GM12872 (cell line): ENCODE measurements around the gene EMP1.

Experiments used
- TF ChIP-seq, protein P1 (sequence below): IDR thresholded peaks from 3 replicates; pipeline ENCODE4 v1.5.1; 2011; ENCODE audit warnings: low read depth, mild to moderate bottlenecking, low read length, moderate library complexity; ENCODE audit not compliant: insufficient read depth

Gene EMP1

GRCh38 chr12:13247596-13247995 is 51.1 kb downstream of the EMP1 start:
- TF ChIP-seq, protein P1, sequence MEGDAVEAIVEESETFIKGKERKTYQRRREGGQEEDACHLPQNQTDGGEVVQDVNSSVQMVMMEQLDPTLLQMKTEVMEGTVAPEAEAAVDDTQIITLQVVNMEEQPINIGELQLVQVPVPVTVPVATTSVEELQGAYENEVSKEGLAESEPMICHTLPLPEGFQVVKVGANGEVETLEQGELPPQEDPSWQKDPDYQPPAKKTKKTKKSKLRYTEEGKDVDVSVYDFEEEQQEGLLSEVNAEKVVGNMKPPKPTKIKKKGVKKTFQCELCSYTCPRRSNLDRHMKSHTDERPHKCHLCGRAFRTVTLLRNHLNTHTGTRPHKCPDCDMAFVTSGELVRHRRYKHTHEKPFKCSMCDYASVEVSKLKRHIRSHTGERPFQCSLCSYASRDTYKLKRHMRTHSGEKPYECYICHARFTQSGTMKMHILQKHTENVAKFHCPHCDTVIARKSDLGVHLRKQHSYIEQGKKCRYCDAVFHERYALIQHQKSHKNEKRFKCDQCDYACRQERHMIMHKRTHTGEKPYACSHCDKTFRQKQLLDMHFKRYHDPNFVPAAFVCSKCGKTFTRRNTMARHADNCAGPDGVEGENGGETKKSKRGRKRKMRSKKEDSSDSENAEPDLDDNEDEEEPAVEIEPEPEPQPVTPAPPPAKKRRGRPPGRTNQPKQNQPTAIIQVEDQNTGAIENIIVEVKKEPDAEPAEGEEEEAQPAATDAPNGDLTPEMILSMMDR: no peak

GRCh38 chr12:13248964-13249363 is 52.4 kb downstream of the EMP1 start:
- TF ChIP-seq, protein P1: no peak

DNA sequence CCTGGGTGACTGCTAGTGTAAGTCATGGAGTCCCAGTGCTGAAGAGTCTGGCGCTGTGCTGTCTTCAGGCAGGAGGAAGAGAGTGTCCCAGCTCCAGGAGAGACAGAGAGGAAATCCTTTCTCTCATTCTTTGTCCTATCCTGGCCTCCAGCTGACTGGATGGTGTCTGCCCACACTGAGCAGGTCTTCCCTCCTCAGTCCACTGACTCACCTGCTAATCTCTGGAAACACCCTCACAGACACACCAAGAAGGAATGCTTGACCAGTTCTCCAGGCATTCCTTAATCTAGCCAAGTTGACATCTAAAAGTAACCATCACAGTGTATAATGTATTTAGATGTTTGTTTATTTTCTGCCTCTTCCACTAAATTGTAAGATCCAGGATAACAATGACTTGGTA is 53.9 kb downstream of the EMP1 start:
- TF ChIP-seq, protein P1: no peak

DNA sequence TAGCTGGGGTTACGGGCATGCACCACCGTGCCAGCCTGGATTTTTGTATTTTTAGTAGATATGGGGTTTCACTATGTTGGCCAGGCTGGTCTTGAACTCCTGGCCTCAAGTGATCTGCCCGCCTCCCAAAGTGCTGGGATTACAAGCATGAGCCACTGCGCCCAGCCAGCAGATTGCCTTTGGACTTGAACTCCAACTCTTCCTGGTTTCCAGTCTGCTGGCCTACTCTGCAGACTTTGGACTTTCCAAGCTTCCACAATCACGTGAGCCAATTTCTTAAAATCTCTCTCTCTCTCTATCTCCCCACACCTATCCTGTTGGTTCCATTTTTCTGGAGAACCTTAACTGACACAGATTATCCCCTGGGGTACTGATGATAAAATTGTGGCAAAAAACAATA is 55.0 kb downstream of the EMP1 start:
- TF ChIP-seq, protein P1: no peak

DNA sequence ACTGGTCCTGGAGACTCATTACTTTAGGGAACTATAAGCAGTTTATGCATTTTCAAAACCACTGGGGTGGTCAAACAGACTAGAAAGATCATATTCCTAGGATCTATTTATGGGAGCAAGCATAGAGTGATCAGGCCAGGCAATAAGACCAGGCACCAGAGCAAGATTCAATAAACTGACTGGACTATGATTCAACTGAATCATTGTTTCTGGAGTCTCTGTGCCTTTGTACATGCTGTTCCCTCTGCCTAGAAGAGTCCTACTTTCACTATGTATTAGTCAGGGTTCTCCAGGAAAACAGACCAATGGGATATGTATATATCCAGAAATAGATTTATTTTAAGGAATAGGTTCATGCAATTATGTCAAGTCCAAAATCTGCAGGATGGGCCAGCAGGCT is 55.5 kb downstream of the EMP1 start:
- TF ChIP-seq, protein P1: no peak

- TF ChIP-seq, protein P1: no peak
These were observed 56.1 kb downstream of the EMP1 start for GRCh38 chr12:13252616-13253015.

DNA sequence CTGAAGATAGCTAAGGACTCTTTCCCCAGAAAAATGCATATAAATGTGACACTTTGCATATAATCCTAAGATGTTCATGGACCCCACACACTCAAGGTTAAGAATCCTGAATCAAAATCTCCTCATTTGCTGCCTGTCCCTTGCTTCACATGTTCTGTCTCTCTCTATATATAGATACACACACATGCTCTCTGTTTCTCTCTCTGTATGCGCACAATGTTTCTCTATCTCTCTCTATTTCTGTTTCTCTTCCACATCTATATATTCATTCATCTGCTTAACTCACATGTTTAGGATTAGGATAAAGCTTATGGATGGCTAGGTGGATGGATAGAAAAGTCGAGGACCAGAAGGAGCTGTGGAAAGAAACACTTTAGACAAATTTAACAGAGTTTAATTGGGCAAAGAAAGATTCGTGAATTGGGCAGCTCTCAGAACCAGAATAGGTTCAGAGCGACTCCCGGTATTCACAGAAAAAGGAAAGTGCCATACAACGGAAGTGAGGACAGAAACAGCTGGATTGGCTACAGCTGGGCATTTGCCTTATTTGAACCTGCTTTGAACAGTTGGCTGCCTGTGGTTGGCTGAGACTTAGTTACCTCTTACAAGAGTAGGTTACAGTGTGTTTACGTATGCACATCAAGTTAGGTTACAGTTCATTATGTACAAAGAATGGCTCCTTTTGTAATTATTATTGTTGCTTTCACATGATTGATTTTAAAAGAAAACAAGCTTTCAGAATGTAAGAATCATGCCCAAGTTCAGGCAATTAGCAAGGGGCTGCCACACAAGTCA is 57.6 kb downstream of the EMP1 start:
- TF ChIP-seq, protein P1: no peak
